Activated CD8-positive, alpha-beta memory T cell treated with anti-CD3 and anti-CD28 coated beads for 36 hours (primary cell): ENCODE data around the gene GRIP2. TPM values are rescaled to one million over a fixed set of nuclear protein-coding genes. Genes with fewer than 3 reads are reported as not detected.

ENCODE experiments used
- CTCF ChIA-PET: fragments of 350-600 bp; sonication (Branson Sonifier 250); formaldehyde crosslinking; loops from one replicate; lab custom pipeline; 2021; ENCODE audit warnings: antibody characterized with exemption; lab: Charles Lee
- POLR2A ChIA-PET: fragments of 350-600 bp; sonication (Branson Sonifier 250); formaldehyde crosslinking; loops from one replicate; lab custom pipeline; 2021; ENCODE audit warnings: antibody characterized with exemption; lab: Charles Lee
- total RNA-seq, 2 experiments: library from RNA; stranded (reverse); gene quantifications; one replicate each; pipeline ENCODE4 v1.2.3, GENCODE V29; 2021

The GRIP2 gene
- total RNA-seq, 2 experiments from 2014 or later = not detected

DNA sequence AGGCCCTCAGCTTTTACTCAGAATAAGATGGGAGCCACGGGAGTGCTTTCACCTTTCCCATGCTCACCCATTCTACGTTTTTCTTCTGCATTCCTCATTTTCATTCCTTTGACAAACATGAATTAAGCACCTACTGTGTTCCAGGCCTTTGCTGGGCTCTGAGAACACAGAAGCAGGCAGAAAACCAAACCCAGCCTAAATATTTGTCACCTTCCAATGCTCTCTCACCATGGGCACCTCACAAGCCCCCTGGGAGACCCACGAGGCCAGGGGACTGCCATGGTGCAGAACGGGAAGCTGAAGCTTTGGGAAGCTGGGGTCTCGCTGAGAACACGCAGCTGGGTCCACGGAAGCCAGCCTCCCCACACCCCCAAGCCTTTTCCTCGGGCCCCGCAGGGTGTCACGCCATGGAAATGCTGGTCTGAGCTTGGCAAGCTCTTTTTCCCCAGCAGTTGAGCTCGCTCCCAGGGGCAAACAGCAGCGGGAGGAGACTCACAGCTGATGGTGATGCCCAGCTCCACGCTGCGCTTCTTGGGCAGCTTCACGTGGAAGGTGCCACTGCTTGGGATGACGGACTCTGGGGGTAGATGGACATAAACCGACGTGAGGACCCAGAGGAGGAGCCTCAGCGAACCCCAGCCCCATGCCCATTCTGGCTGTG is 27.7 kb downstream of the GRIP2 start:
- CTCF ChIA-PET = no interaction called here
- POLR2A ChIA-PET = no interaction called here

DNA sequence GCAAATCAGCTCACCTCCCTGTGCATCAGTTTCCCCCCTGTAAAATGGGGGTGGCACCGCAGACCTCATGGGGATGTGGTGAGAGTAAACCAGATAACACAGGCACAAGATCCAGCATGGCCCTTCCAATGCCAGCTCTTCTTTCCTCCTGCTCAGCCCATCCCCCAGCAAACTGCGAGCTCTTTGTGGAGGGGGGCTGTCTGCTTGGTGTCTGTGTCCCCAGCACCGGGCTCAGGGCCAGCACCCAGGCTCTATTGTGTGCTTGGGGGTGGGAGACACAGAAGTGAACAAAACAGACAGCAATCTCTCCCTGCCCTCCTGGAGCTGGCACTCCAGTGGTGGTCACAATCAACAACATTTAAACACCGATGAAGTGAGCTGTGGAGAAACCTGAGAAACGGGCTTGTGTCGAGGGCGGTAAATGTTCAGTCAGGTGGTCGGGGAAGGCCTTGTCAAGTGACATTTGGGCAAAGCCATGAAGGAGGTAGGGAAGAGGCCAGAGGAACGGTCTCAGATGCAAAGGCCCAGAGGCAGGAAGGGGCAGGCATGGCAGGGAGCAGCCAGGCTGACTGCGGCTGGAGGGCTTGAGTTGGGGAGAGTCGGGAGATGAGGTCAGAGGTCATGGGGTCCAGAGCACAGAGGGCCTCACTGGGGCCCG is 28.4 kb downstream of the GRIP2 start:
- POLR2A ChIA-PET = no interaction called here
- CTCF ChIA-PET = no interaction called here

DNA sequence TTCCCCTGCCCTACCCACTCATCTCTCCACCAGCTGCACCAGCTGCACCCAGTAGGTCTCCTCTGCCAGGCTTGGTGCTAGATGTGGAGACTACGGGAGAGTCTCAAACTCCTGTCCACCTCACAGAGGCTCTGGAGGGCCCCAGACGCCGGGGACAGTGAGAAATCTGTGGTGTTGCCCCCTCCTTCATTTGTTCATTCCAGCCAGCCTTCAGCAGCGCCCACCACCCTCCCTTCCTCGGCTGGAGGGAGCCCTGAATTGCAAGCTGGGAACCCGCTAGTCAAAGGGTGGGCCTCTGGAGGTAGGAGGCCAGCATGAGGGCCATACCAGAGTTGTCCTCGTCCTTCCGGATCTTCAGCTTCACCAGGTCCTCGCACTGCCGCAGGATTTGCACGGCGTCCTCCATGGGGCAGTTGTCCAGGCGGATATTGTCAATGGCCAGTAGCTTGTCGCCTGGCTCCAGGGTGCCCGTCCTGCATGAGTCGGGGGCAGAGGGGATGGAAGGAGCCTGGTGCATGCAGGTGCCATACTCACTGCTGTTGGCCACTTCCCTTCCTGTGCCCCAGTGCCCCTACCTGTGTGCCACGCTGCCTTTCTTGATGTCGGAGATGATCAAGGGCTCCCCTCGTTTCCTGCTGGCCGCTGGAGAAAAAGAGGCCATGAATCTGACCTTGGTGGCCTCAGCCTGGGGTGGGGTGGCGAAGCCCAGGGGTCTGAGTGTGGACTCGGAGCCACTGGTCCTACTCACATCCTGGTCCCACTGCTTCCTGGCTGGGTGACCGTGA is 29.1 kb downstream of the GRIP2 start:
- ChIA-PET POLR2A (no interaction called here), CTCF (interaction anchor here (0.7 kb wide), 1 partner anchor 241 kb away, joined by 3 read pairs; no protein-coding TSS in a partner anchor)

DNA sequence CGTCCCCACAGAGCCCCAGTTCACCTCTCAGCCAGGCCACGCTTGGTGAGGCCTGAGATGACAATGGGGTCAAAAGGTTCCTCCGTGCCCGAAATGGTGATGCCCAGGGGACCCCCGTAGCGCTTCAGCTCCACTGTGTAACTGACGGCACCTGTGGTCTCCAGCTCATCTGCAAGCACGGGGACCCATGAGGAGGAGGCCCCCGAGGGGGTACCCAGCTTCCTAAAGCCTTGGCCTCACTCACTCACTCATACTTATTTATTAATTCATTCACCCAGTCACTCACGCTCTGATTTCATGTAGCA is 30.4 kb downstream of the GRIP2 start:
- ChIA-PET CTCF (interaction anchor here (1.1 to 2.3 kb wide), 2 partner anchors 24 to 37 kb away, joined by 3 to 6 read pairs; no protein-coding TSS in a partner anchor), POLR2A (no interaction called here)

DNA sequence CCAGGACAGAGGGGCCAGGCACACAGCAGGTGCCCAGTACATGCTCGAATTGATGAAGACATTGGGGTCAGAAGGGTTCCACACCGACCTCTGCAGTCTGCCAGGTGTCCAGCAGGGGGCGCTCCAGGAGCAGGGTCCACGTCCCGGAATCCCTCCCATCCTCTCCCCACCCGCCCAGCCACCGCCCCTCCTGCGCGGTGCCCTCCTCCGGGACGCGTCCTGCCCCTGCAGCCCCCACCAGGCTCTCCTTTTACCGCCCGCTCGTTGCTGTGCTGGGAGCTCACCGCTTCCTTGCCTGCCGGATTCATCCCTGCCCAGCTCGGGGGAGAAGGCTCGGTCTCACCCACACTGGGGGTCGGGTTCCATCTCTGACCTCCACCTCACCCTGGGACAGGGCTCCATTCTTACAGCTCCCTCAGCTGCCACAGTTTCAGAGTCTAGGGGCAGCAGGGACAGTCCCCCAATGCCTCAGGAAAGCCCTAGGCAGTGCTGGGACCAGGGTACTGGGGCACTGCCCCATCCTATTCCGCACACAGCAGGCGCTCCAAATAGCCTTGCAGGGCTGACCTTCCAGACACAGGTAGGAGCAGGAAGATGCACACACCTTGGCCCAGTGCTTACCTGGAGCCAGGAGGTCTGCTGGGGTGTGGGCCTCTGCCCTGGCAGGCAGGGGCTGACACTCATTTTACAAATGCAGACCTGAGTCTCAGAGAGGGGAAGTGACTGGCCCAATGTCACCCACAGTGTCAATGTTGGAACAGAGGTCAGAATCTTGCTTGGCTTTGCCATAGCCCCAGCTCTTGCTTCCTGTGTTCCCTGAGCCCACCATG is 31.0 kb downstream of the GRIP2 start:
- ChIA-PET CTCF (interaction anchor here (0.6 to 2.3 kb wide), 7 partner anchors 14 to 415 kb away, joined by 3 to 7 read pairs (median 3); no protein-coding TSS in a partner anchor), POLR2A (no interaction called here)

DNA sequence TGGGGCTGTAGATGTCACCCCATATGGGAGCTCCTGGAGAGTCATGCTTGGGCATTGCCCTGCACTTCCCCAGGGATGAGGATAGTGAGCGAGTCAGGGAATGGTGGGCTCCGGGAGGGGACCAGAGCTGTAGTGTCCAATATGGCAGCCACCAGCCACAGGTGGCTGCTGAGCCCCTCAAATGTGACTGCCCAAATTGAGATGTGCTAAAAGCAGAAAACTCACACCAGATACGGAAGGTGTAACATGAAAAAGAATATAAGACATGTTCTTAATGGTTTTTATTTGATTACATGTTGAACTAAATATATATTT is 31.7 kb downstream of the GRIP2 start:
- CTCF ChIA-PET = interaction anchor here (0.6 to 2.3 kb wide), 5 partner anchors 28 to 416 kb away, joined by 3 to 7 read pairs (median 3); no protein-coding TSS in a partner anchor
- POLR2A ChIA-PET = no interaction called here

DNA sequence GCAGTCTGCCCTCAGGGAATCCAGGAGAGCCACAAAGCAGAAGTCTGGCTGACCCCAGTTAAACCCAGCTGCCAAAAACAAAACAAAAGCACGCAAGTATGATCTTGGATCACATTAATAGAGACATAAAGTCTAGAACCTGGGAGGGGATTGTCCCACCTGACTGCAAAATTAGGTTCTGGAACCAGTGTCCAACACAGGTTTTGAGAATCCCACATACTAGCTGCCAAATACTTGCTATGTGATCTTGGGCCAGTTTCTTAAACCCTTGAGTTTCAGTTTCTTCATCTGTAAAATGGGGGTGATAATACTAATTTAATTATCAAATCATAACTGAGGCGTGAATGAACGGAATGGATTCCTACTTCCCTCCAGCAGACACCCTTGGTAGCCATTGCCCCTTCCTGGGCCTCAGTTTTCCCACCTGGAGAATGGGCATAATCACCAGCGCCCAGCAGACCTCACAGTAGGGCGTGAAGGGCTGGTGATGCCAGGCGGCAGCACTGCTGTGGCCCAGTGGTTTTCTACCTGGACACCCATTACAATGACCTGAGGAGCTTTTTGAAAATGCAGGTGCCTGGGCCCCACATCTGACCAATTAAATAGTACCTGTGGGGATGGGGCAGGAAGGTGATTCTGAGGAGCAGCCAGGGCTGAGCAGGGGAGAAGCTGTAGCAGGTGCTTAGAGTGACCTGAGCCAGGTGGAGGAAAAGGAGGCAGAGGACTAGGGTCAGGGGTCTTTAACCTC is 32.2 kb downstream of the GRIP2 start:
- POLR2A ChIA-PET = no interaction called here
- CTCF ChIA-PET = interaction anchor here (0.6 to 2.3 kb wide), 4 partner anchors 39 to 413 kb away, joined by 3 to 6 read pairs (median 3); no protein-coding TSS in a partner anchor

DNA sequence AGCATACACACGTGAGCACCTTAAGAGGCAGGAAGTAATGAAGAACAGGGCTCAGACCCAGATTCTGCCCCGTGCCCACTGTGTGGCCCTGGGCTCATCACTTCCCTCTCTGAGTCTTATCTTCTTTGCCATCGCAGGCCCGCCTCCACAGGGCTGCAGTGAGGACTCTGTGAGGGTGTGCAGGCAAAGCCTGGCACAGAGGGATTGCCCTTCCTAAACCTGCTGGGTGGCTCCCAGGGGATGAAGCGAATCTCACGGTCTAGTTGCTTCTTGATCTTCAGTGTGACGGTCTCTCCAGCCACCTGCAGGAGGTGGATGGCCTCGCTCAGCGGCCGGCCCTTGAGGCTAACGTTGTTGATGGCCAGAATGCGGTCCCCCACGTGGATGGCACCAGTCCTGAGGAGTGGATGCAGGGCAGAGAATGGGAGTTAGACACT is 32.8 kb downstream of the GRIP2 start:
- ChIA-PET POLR2A (interaction anchor here (0.6 kb wide), 1 partner anchor 76 kb away, joined by 3 read pairs; no protein-coding TSS in a partner anchor), CTCF (interaction anchor here (1.4 kb wide), 1 partner anchor 414 kb away, joined by 3 read pairs; no protein-coding TSS in a partner anchor)

DNA sequence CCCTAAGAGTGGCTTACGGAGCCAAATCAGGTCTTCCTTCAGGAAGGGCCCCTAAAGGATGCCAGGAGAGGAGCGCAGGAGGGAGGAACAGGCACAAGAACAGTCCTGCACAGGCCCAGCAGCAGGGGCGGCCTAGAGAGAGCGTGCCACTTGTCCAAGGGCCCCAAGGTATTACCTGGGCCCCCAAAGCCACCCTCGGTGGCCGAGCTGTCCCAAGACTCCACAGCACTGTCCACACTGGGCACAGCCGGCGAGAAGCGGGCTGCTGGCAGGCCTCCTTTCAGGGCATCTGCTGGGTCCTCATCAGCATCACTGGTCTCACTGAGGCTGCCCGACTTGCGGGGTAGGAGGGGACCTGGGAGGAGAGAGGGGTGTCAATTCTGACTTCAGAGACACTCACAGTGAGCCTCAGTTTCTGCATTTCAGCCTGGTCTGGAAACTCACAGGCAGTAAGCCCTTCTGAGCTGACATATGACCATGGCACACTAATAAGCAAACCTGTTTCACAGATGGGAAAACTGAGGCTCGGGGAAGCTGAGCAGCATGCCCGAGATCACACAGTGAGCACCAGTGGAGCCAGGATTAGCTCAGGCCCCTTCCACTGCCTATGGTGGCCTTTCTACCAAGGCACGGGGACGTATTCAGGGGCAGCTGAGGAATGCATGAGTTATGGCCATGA is 33.4 kb downstream of the GRIP2 start:
- CTCF ChIA-PET = interaction anchor here (1.4 kb wide), 1 partner anchor 414 kb away, joined by 3 read pairs; no protein-coding TSS in a partner anchor
- POLR2A ChIA-PET = interaction anchor here (0.6 kb wide), 1 partner anchor 75 kb away, joined by 3 read pairs; no protein-coding TSS in a partner anchor

DNA sequence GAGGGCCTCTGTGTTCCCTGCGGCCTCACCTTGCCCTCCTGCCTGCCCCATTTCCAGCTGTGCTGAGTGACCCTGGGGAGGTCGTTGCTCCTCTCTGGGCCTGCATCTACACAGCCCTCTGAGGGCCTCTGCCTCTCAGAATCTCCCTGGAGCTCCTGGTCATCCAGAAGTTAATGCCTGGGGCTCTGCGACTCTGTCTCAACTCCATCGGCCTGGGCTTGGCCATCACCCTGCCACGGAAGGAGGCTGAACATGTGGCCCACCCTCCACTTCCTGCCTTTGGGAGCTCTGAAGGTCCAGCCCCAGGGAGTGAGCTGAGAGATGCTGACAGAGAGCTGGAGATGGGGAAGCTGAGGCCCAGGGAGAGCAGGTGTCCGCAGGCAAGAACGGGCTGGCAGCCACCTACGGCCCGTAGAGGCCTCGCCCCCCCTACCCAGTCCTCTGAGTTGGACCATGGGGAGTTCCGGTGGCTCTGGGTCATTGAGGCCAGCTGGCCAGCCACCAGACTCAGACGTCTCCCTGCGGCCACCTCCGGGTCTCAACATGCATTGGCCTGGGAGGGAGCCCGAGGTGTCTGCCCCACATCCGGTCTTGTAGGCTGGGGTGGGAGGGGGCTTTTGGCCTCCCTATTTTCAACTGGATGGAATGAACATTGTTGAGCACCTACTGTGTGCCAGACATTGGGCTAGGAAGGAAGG is 34.2 kb downstream of the GRIP2 start:
- ChIA-PET POLR2A (no interaction called here), CTCF (no interaction called here)

DNA sequence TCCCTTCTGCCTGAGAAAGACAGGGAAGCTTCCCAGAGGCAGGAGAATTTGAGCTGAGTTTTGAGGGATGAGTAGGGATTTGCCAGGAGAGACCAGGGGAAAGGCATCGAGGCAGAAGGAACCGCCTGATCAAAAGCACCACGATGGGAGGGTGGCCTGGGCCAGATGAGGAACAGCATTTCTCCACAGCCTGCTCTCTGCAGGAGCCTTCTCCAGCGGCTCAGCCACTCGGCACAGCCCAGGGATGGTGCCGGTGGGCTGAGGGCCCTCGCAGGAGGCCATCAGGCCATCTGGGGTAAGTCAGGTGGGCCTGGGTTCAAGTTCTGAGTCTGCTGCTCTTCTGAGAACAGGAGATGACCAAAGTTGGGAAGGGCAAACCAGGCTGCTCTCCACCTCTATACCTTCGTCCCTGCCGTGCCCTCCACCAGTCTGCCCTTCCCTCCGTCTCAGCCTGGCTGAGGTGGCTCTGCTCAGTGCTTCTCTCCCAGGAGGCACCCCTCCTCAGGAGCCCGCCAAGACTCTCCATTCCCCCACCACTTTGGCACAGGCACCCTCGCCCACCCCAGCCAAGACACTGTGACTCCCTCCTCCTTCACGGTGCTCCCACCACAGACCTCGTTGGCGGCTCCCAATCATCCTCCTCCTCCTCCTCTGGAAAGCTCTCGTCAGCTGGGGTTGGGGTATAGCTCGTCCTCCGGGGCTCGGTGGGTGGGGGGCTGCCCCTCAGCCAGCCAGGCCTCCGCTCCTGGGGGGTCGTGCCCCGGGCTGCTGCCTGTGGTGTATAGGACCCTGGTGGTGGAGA is 34.9 kb downstream of the GRIP2 start:
- ChIA-PET CTCF (no interaction called here), POLR2A (no interaction called here)

DNA sequence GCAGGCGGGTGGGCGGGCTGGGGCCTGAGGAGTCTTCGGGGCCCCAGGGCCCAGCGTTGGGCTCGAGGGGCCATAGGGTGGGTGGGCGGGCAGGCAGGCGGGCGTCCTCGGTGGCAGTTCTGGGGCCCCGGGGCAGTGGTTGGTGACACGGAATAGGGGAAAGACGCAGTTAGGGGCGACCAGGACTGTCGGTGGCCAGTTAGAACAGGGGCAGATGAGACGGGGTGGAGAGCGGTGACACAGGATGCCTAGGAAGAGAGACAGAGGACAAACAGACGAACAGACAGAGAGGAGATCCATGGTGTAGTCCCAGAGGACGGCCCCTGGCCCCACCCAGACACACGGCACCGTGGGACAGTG is 36.5 kb downstream of the GRIP2 start:
- CTCF ChIA-PET = no interaction called here
- POLR2A ChIA-PET = no interaction called here

DNA sequence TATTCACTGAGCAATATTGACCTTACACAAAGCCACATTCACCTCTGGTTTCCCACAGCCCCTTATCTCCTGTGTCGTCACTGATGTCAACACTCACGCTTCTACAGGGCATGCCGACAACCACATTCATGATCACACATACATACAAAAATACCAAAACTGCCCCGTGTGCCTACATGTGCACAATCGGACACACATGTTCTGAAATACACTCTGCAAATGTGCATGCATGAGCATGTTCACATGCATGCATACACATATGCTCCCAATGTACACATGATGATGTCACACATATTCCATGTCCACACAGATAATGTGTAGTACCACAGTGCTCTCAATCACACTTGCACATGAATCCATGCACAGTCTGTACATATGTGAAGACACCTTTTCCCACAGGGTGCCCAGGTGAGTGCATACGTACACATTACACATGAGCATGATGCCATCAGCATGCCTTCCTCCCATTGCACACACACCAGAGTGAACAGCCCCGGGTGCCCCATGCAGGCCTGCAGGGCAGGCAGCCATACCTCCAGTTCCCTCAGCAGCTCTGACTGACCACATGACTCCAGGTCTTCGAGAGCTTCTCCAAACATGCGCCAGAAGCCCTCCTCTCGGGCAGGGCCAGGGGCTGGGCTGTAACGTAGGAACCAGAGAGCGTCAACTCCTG is 37.0 kb downstream of the GRIP2 start:
- ChIA-PET POLR2A (no interaction called here), CTCF (no interaction called here)

DNA sequence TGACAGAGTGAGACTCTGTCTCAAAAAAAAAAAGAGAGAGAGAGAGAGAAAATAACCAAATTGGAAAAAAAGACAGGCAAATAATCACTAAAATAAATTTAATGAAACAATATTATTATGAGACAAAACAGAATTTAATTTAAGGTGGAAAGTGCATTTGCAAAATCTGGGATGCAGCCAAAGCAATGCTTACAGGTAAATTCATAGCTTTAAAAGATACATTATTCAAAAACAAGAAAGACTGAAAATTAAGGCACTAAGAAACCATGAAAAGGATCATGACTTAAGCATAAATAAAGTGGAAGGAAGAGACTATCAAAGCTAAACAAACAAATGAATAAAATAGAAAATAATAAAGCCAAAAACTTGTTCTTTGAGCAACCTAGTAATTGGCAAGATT is 37.7 kb downstream of the GRIP2 start:
- POLR2A ChIA-PET = no interaction called here
- CTCF ChIA-PET = no interaction called here

DNA sequence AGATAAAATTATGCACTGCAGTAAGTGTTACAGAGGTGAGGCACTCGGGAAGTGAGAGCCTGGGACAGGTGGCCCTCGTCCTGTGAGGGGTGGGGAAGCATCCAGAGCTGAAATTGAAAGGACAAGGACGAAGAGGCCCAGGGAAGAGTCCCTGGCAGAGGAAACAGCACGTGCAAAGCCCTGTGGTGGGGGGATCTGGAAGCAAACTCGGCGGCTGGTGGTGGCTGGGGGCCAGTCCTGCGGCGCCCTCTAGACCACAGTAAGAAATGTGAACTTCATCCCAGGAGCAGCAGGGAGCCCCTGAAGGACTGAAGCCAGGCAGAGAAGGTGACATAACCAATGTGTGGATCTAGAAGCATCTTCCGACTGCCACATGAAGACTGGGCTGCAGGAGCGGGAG is 42.8 kb downstream of the GRIP2 start:
- CTCF ChIA-PET = interaction anchor here (0.7 kb wide), 1 partner anchor 607 kb away, joined by 4 read pairs; no protein-coding TSS in a partner anchor
- POLR2A ChIA-PET = no interaction called here

DNA sequence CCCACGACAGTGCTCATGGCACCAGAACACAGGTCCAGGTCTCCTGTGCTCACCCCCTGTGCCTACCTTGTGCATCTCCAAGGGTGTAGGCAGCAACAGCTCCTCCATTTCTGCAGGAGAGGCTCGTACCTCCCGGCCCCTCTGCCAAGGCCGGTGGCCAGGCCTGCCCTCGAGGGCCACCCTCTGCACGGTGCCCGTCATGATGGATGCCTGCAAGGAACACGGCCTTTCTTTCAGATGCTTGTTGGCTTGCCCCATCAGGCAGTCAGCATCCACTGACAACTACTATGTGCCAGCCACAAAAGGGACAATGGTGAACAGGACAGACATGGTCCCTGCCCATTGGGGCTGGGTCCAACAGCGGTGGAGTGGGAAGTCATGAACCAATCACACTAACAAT is 43.8 kb downstream of the GRIP2 start:
- ChIA-PET POLR2A (no interaction called here), CTCF (no interaction called here)
